Measurements from ENCODE around the gene RPS27L.

- TF ChIP-seq ZNF274 (IDR thresholded peaks at IDR 0.05; ENCODE audit: low read depth, low read length) (no peak), SUZ12 (IDR thresholded peaks at IDR 0.05; ENCODE audit: extremely low read depth, insufficient read depth, insufficient read length) (no peak), YY1 (IDR thresholded peaks at IDR 0.05; ENCODE audit: insufficient read depth, insufficient read length) (no peak)
These were observed 32.8 kb downstream of the RPS27L start for GRCh38 chr15:63124506-63124905.

All from NT2/D1 (cell line).